Occipital lobe (tissue), 2 donors: ENCODE data around the gene STARD3. TPM values are rescaled to one million over a fixed set of nuclear protein-coding genes. Genes with fewer than 3 reads are reported as not detected.
A peak's percentile ranks its signal among the peaks of the same experiment; 100 is the strongest.

ENCODE experiments used
- DNase-seq: peaks from one replicate; lab custom pipeline; 2025; lab: John Stamatoyannopoulos, UW
- total RNA-seq: library from RNA; depleted of rRNA; stranded (reverse); fragments of >200 nt; gene quantifications from one replicate; pipeline ENCODE4 v1.2.3, GENCODE V29; 2014

The STARD3 gene
- total RNA-seq, 1 donor from 2014 or later: 16.2 TPM

- no peak for DNase-seq
Measured at GRCh38 chr17:39603304-39604016, 33.5 kb upstream of the STARD3 start.

GRCh38 chr17:39604911-39605491, 31.9 kb upstream of the STARD3 start:
- no peak for DNase-seq

- no peak for DNase-seq
Measured at GRCh38 chr17:39605492-39606433, 31.2 kb upstream of the STARD3 start.

DNA sequence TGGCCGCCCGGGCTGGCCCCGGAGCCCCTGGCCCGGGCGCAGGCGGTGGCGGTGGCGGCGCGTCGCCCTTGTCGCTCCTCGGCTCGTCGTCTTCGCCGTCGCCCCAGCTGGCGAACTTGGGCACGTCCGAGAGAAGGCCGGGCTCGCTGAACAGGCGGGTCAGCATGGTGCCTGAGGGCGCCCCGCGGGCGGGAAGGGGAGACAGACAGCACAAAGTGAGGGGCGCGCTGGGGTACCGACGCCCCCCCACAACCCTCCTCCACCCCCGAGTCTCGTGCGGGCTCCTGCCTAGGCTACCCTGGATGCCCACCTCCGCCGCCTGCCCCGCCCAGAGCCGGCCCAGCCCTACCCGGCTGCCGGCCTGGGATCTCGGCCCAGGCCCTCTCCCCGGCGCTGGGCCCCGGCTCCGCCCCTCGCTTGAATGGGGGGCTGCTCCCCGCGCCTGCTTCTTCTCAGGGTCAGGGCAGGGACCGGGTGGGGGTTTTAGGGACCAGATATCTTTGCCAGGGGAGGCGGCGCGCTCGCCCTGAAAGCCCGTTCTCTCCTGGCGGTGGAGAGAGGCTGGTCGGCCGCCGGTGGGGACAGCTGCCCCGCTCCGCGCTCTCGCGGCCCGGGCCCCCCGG, 30.4 kb upstream of the STARD3 start:
- no peak for DNase-seq

- DNase-seq: peak; percentile 39
Measured at GRCh38 chr17:39607057-39607850, 29.7 kb upstream of the STARD3 start.

- no peak for DNase-seq
Measured at GRCh38 chr17:39607851-39608130, 29.2 kb upstream of the STARD3 start, which contains the start of gene NEUROD2. Gene NEUROD2, minus strand, starts transcription at chr17:39607920. Its CDS starts 1,321 bp downstream, at chr17:39606599.

- no peak for DNase-seq
Measured at GRCh38 chr17:39608142-39608981, 28.6 kb upstream of the STARD3 start.

DNA sequence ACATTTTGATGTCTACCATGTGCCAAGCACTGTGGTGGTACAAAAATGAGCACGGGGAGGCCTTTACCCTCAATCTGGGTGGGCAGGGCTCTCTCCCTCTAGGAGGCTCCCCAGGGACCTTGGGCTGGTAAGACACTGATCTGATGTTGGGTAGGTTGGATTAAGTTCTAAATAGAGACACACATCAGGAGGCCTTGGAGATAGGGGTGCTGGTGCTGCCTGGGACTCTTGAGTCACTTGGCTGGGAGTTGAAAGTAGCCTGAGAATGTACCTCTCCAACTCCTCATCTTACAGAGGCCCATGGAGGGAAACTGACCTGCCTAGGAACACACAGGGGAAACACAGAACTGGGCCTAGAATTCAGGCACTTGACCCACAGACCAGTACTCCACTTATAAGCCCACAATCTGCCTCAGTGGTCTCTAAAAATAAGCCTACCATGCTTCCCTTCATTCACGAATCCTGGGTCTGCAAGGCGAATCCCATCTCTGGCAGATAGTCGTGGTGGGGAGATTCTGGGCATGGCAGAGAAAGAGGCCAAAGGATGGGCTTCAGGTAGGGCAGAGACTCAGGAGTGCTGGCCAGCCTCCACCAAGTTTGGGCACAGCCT, 27.4 kb upstream of the STARD3 start:
- no peak for DNase-seq

DNA sequence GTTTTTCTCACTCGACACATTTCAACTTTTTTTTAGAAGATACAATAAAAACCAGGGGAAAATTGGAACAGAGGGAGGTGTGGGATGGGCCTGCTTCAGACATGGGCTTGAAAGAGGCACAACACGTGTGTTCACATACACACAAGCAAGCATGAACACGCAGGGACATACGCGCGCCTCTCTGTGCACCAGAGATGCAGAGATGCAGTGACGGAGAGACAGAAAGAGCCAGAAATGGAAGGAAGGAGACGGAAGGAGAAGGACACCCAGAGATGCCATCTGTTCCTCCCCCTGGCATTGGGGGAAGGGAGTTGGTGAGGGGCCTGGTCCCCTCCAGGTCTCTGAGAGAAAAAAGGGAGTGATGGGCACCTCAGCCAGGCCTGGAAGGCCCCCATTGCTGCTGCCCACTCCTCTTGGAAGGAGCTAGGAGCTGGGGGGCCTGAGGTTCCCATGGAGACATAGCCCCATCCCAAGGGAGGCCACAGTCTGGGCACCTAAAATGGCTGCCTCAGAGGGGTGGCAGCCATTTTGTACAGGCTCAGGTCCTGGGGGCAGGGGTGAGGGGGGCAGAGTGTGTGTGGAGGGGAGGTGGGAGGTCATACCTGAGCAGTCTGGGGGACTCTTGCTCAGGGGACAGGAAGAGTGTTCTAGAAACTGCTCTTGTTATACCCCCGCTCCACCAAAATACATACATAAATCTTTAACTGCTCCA, 25.4 kb upstream of the STARD3 start:
- no peak for DNase-seq

- no peak for DNase-seq
Measured at GRCh38 chr17:39612291-39612894, 24.6 kb upstream of the STARD3 start.

- no peak for DNase-seq
Measured at GRCh38 chr17:39612935-39613464, 23.9 kb upstream of the STARD3 start.

- DNase-seq: no peak
Measured at GRCh38 chr17:39614545-39615157, 22.3 kb upstream of the STARD3 start.

GRCh38 chr17:39615434-39615833, 21.5 kb upstream of the STARD3 start:
- DNase-seq: no peak

- no peak for DNase-seq
Measured at GRCh38 chr17:39617100-39617445, 19.9 kb upstream of the STARD3 start.

DNA sequence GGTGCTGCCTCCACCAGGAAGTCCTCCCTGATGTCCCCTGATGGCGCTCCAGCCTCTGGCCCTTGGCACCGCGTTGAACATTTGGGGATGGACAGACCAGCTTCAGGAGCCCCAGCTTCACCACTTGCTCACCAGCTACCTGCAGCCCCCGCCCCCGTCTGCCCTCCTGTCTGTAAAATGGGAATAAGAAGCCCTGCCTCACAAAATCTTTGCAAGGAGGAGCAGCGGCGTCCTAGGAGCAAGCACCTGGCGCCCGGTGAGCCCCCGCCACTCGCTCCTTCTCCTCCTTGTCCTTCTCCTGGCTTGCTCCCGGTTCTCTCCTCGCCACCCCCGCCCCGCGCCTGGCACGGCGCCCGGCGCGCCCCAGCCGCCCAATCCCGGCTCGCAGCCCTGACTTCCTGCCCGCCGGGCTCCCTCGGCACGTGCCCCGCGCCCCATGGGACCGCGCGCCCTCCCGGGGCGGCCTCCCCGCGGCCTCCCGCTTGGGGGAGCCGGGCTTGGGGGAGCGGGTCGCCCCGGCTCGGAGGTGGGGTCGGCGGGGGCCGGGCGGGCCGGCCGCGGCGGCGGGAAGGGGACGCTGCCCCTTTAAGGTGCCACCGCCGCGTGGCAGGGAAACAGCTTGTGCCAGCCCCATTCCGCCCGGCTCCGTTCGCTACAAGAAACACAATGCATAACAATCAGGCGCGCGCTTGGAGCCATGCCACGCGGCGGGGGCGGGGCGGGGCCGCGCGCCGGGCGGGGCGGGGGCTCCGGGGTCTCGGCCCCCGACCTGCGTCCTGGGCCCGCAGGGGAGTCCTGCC, 19.3 kb upstream of the STARD3 start:
- DNase-seq: peak; percentile 41

DNA sequence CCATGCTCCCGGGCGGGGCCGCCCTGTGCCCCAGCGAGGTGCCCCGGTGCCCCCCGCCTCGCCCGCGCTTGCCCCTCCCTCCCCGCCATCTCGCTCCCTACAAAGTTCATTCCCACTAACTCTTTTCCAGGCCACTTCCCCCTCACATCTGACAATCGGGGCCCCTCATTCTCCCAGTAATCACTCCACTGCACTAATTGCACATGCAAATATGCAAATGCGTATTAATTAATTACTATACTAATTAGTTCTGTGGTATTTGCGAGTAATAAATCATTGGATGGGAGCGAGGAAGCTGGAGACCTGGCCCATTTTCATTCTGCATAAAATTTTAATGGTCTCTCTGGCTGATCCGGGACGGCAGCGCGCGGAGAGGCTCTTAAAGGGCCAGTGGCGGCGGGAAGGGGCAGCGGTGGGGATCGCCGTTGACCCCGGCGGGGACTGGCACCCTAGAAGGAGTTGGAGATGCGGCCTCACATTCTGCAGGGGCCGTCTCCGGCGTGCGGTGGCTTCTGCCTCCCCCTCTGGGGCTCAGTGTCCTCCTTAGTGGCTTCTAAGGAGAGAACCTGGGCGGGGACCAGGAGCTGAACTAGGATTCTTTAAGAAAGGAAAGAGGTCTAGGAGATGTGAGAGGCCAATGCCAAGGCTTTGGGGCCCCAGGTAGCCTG, 18.6 kb upstream of the STARD3 start:
- no peak for DNase-seq
